Mucosa of stomach (tissue), 1 donor: Measurements from ENCODE around the gene LPP.

Experiments used
- H3K27me3 ChIP-seq: one replicate; pipeline ENCODE4 v1.7.0; 2013; ENCODE audit warnings: mild to moderate bottlenecking, low read length; ENCODE audit not compliant: control insufficient read depth, insufficient read depth
- H3K36me3 ChIP-seq: one replicate; pipeline ENCODE4 v1.7.0; 2013; ENCODE audit warnings: low read length; ENCODE audit not compliant: control insufficient read depth, insufficient read depth
- H3K4me1 ChIP-seq: one replicate; pipeline ENCODE4 v1.7.0; 2013; ENCODE audit warnings: mild to moderate bottlenecking, low read length; ENCODE audit not compliant: control insufficient read depth, insufficient read depth
- H3K4me3 ChIP-seq: one replicate; pipeline ENCODE4 v1.7.0; 2013; ENCODE audit warnings: low read length
- H3K9ac ChIP-seq: one replicate; pipeline ENCODE4 v1.7.0; 2013; ENCODE audit warnings: mild to moderate bottlenecking, low read length, moderate library complexity
- H3K9me3 ChIP-seq: one replicate; pipeline ENCODE4 v1.7.0; 2013; ENCODE audit warnings: mild to moderate bottlenecking, low read length, moderate library complexity; ENCODE audit not compliant: control insufficient read depth
- donor health status: Pancreatic carcinoma.

LPP gene

DNA sequence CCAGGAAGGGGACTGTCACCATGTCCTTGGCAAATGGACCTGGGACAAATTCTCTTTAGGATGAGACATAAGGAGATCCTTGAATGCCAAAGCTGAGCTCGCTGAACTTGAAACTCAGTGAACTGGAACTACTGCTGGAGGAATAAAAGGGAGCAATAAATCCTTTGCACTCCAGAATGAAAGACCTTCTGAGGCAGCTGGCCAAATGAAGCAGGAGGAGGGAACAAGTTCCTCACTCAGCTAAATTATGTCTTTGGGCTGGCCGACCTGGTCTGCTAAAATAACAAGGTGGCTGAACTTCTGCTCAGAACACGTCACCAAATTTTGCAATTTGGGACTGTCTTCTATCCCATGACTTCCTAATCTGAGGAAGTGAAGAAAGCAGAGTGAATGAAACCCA, 314.7 kb downstream of the LPP start:
- Histone ChIP-seq H3K36me3 (no peaks in the 10 kb centered on the region), H3K9ac (no peak overlapping the region), H3K27me3 (no peaks in the 10 kb centered on the region), H3K9me3 (no peaks in the 10 kb centered on the region), H3K4me1 (peaks cover 4% of the 10 kb centered on the region), H3K4me3 (no peak overlapping the region)

DNA sequence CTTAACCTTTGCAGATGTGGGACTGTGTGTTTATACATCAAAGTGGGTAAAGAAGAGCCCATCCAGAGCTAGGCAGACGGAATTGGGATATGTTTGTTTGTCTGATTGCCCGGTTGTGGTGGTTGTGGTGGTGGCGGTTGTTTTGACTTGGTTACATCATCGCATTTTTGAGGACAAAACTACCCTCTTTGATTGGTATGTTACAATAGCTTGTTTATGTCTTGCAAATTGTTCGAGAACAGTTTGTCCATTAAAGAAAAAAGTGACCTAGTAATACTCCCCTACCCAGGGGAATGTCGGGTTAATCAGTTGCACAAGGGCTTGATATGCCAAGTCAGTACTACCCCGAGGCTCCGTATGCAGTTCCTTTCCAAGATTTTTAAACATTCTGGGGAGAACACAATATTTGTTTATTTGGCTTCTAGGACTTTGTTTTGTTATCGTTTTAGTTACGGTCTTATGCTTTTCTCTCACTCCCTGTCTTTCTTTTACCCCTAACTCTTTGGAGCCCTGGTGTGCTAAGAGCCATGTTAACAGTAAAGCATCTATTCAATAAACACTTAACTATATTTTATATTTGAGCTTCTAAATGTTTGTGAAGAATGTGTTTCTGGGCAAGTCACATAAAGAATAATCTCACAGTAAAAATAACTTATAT, 315.4 kb downstream of the LPP start:
- Histone ChIP-seq H3K9me3 (no peaks in the 10 kb centered on the region), H3K36me3 (no peaks in the 10 kb centered on the region), H3K4me3 (no peak overlapping the region), H3K27me3 (no peaks in the 10 kb centered on the region), H3K4me1 (peaks cover 9% of the 10 kb centered on the region), H3K9ac (no peak overlapping the region)

DNA sequence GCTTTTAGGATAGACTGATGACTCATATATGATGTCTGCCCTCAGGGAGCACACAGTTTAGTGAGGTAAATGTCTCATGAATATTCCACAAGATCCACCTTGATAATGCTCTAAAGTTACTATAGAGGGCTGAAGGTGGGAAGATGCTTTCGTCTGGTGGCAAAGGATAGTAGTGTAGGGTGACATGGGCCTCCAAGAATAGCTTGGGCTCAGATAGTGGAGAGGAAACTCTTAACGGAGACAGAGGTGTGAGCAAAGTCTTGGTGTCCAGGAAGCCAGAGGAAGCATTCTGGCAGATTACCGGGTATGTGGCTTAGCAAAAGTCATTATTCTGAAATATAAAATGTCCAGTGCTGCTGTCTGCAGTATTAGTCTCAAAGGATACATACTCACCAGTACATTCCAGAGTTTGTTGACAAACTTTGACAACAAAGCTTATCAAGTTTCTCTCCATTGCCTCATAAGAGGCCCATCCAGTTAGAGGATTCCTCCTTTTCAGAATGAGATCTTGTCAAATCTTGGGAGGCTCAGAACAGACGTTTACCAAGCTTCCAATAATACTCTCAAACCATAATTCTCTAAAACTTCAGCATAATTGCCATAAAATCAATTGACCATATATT, 316.7 kb downstream of the LPP start:
- Histone ChIP-seq H3K27me3 (no peaks in the 10 kb centered on the region), H3K9ac (no peak overlapping the region), H3K4me1 (peaks cover 9% of the 10 kb centered on the region), H3K36me3 (no peaks in the 10 kb centered on the region), H3K4me3 (no peak overlapping the region), H3K9me3 (no peaks in the 10 kb centered on the region)

DNA sequence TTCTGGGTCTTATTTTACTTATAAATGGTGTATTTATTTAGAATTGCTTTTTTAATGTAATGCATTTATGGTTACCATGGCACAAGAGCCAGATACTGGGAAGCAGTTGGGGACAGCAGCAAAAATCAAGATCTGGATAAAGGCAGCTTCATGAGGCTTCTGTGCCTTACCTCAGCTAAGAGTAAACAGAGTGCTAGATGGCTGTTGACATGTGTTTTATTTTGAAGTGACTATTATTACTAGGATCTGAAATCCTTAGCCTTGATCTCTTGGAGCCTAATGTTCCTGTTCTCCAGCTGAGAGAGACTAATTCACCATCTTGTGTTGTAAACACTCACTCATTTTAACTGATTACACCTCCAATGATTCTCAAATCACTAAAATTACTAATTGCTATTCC, 317.8 kb downstream of the LPP start:
- Histone ChIP-seq H3K9ac (no peak overlapping the region), H3K9me3 (no peaks in the 10 kb centered on the region), H3K4me1 (peaks cover 9% of the 10 kb centered on the region), H3K27me3 (no peaks in the 10 kb centered on the region), H3K36me3 (no peaks in the 10 kb centered on the region), H3K4me3 (no peak overlapping the region)

GRCh38 chr3:188472336-188472735, 318.4 kb downstream of the LPP start:
- Histone ChIP-seq H3K4me1 (peaks cover 9% of the 10 kb centered on the region), H3K9ac (no peak overlapping the region), H3K27me3 (no peaks in the 10 kb centered on the region), H3K36me3 (no peaks in the 10 kb centered on the region), H3K4me3 (no peak overlapping the region), H3K9me3 (no peaks in the 10 kb centered on the region)

- H3K36me3 ChIP-seq: no peaks in the 10 kb centered on the region
- no peak overlapping the region for H3K9ac ChIP-seq
- H3K9me3 ChIP-seq: no peaks in the 10 kb centered on the region
- H3K4me1 ChIP-seq: peaks cover 9% of the 10 kb centered on the region
- no peaks in the 10 kb centered on the region for H3K27me3 ChIP-seq
- H3K4me3 ChIP-seq: no peak overlapping the region
These were observed 319.1 kb downstream of the LPP start for GRCh38 chr3:188473045-188473444.

DNA sequence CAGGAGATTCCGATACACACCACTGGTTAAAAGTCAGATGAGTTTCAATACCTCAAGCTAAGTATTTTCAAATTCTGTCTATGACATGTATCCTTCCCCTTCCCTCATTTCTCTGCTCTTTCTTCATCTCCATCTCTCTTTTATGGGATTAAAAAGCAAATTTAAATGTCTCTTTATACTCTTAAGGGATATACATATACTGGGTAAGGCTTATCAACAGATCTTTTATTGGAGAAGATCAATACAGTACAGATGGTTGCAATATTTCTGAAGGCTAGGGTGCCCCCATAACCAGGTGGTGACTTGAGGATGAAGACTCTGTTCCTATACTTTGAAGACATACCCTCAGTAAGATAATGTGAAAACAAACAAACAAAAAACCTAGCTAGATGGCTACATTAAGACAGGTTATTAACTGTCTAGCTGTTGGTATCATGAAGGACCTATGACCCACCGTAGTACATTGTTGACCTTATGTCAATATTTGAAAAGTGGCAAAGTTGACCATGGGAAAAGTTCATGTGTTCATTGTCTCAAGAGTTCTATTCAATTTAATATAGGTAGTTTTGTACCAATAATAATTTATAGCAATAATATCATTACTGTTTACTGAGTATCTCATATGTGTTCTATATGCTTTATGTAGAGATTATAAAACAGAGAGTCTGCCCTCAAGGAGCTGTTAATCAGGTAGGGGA, 319.8 kb downstream of the LPP start:
- Histone ChIP-seq H3K4me1 (peaks cover 9% of the 10 kb centered on the region), H3K36me3 (no peaks in the 10 kb centered on the region), H3K27me3 (no peaks in the 10 kb centered on the region), H3K9ac (no peak overlapping the region), H3K9me3 (no peaks in the 10 kb centered on the region), H3K4me3 (no peak overlapping the region)

DNA sequence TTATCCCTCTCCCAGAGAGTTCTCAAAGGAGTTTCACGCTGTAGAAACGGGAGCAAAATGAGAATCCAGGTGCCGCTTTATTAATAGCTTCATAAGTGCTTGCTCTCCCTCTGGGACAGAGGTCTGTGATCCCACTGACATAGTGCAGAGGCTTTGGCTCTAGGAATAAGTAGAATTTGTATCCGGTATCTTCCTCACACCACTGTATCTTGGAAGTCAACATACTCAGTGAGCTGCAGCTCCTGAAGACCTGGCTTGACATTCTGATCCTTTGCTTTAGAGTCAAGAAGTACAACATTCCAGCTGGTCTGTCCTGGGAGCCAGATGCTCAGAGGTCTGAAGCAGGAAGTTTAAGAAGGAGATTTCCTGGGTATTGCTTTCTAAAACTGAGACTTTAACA, 323.0 kb downstream of the LPP start:
- no peaks in the 10 kb centered on the region for H3K27me3 ChIP-seq
- no peaks in the 10 kb centered on the region for H3K9me3 ChIP-seq
- H3K36me3 ChIP-seq: no peaks in the 10 kb centered on the region
- no peak overlapping the region for H3K9ac ChIP-seq
- peaks cover 9% of the 10 kb centered on the region for H3K4me1 ChIP-seq
- no peak overlapping the region for H3K4me3 ChIP-seq

- no peaks in the 10 kb centered on the region for H3K36me3 ChIP-seq
- no peaks in the 10 kb centered on the region for H3K27me3 ChIP-seq
- H3K4me1 ChIP-seq: no peaks in the 10 kb centered on the region
- no peak overlapping the region for H3K4me3 ChIP-seq
- H3K9me3 ChIP-seq: no peaks in the 10 kb centered on the region
- no peak overlapping the region for H3K9ac ChIP-seq
These were observed 326.1 kb downstream of the LPP start for GRCh38 chr3:188480011-188480410.

DNA sequence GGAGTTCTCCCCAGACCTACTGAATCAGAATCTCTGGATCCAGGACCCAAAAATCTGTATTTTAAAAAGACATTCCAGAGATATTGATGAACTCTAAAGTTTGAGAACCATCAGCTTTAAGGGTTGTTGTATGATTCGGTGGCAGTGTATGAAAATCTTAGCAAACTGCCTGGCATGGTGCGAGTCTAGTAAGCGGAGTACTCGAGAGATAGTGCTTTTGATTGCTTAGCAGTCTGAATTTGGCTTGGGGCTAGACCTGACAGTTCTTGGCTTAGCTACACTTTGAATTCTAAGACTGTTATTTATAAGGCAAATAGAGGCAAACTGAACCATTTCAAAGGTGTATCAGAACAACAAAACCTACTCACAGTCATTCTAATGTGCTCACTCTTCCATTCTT, 329.0 kb downstream of the LPP start:
- Histone ChIP-seq H3K4me3 (no peak overlapping the region), H3K4me1 (no peaks in the 10 kb centered on the region), H3K27me3 (no peaks in the 10 kb centered on the region), H3K9ac (no peak overlapping the region), H3K36me3 (no peaks in the 10 kb centered on the region), H3K9me3 (no peaks in the 10 kb centered on the region)

DNA sequence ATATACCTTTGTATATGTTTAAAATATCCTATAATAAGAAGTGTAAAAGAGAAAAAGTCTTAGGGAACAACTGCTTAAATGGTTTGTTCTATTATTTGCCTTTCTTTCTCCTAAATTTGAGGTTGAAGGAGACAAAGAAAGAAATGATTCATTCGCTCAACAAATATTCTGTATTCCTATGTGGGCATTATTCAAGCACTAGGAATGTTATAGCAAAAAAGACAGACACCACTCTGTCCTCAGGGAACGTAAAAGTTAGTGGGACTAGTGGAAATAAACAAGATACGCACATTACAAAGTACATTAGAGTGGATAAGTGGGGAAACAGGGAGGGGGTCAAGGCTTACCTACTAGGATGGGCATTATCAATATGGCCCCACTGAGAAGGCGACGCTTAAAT, 332.2 kb downstream of the LPP start:
- no peaks in the 10 kb centered on the region for H3K27me3 ChIP-seq
- H3K4me1 ChIP-seq: no peaks in the 10 kb centered on the region
- H3K36me3 ChIP-seq: no peaks in the 10 kb centered on the region
- no peak overlapping the region for H3K9ac ChIP-seq
- no peaks in the 10 kb centered on the region for H3K9me3 ChIP-seq
- H3K4me3 ChIP-seq: no peak overlapping the region

GRCh38 chr3:188486952-188487351, 333.0 kb downstream of the LPP start:
- no peaks in the 10 kb centered on the region for H3K4me1 ChIP-seq
- no peaks in the 10 kb centered on the region for H3K27me3 ChIP-seq
- H3K4me3 ChIP-seq: no peak overlapping the region
- H3K9me3 ChIP-seq: no peaks in the 10 kb centered on the region
- H3K9ac ChIP-seq: no peak overlapping the region
- H3K36me3 ChIP-seq: no peaks in the 10 kb centered on the region
